GM21447 (cell line): Measurements from ENCODE around the gene WIPF1.

Source experiments
- ATAC-seq: cut with Tn5 transposase; IDR thresholded peaks from one replicate; pipeline ENCODE4 v1.9.1; 2021; ENCODE audit not compliant: unreplicated experiment

Gene WIPF1

DNA sequence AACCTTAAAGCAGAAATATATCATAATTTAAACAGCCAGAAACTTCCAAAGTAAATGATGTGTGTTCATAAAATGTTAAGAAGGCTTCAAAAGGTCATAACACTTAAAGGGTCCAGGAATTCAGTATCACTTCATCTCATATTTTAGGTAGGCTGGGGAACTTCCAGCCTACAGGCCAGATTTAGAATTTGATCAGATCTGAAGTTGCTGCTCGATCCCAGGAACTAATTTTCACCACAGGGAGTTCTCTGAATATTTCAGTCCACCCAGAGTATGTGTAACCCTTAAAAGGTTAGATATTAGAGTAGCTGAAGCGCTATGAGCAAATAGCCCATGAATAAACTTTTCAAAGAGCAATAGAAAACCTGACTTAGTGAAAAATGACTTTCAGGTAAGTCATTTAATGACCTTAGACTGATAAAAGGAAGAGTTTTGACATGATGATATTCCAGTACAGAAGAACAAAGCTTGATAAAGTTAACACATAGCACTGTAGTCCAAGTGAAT, 1.7 kb downstream of the WIPF1 start:
- ATAC-seq: no peak

DNA sequence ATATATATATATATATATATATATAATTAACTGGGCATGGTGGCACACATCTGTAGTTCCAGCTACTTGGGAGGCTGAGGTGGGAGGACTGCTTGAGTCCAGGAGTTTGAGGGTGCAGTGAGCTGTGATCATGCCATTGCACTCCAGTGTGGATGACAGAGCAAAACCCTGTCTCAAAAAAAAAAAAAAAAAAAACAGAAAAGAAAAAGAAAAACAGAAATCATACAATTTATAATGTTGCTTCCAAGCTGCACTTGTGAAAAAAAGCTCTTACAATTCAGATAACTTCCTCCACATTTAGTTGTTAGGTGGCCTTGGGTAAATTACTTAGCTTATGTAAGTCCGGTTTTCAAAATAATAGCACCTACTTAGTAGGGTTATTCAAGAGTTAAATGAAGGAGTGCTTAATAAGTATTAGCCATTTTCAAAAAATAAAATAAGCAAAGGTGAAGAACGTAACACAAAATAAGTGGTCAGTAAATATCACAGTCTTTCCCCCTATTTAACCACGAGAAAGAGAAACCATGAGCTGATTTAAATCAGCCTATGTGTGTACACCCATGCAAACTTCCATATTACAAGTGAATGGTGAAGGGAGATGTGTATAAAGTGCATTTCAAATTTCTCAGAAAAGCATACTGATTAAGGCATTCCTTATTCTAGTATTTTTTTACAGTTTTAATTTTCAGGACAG, 2.3 kb downstream of the WIPF1 start:
- ATAC-seq: peak; percentile 20

DNA sequence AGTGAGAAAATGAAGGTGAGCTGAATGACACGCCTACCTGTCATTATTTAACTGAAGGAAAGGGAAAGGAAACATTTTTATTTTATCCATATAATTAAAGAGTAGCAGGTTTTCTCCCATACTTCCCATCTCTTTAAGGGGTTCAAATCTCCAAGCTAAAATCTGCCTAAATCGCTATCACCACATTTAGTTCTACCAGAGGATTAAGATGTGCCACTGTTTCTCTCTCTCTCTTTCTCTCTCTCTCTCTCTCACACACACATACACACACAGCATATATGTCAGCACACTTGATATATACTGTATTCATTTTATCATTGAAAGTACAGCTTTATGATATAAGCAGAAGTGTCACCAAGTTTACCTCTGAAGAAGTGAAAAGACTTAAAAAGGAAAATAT, 3.1 kb downstream of the WIPF1 start:
- no peak for ATAC-seq

DNA sequence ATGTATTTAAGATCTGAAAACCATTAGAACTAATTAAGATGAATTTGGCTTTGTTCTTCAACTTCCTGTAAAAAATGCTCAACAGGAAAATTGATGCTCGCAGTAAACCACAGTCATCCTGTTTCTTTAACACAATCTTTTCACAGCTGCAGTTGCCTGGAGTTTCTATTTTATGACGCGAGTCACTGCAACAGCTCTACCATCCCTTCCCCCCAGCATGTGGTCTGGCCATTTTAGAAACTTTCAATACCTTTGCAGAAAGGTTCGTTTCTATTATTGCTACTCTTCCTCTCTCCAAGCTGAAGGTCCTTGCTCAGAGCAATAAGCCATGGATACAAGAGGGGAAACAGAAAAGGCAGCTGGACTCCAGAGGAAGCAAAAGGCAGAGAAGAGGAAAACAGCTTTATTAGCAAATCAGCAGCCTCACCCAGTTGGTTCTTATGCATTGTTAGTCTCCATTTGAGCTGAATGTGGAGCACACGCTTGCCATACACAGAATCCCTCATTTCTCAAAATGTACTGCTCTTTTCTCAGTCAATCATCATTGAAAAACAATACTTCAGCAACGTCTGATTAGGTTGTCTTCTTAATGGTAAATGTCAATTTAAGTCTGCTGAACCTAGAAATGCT, 3.9 kb downstream of the WIPF1 start:
- ATAC-seq: peak; percentile 70

DNA sequence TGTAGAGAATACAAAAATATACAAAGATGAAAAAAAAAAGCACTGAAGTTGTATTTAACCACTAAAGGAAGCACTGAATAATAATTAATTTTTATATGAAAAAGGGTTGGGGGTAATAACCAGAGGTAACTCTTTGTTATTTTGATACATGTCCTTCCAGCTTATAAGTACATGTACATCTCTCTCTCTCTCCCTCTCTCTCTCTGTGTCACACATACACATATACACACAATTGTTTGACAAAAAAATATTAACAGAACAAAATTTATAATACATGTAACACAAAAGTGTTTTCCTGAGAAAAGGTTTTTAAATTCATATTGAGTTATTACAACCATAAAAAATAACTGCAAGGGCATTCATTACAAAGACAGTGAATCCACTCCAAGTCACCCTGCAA, 4.6 kb downstream of the WIPF1 start:
- no peak for ATAC-seq

DNA sequence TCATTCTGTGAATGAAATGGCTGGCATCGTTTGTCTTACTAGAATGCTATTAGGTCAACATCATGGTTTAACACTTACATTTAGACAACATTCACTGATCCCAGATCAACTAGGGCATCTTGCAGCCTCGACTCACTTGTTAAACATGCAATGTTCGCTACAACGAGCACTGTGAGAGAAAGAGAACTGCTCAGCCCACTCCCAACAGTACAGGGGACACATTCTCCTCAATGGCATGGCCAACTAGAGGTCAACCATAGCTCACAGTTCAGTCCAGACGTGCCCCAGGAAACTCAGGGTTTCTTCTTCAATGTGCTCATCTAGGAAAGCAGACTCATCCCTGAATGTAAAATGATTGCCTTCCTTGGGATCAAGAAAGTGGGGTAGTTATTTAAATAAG, 5.9 kb downstream of the WIPF1 start:
- ATAC-seq: no peak

DNA sequence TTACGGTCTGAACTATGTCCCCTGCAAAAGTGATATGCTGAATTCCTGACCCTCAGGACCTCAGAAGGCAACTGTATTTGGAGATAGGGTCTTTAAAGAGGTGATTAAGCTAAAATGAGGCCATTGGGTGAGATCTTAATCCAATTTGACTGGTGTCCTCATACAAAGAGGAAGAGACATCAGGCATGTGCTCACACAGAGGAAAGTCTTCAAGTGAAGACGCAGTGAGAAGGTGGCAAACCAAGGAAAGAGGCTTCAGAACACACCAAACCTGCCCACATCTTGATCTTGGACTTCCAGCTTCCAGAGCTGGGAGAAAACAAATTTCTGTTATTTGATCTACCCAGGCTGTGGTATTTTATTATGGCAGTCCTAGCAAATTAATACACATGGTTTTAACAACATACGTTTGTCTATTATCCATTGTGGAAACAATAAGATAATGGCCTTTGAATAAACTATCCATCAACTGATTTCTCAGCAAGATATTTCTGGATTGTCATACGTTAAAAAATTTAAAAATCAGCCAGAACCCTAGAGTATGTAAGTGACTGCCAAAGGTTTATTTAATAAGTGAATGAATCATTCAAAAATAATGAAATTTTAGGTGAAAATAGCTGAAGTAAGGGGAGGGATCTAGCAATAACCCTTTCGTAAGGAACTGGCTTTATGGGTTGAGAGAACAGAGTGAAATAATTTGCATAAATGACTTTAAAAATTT, 6.5 kb downstream of the WIPF1 start:
- no peak for ATAC-seq

DNA sequence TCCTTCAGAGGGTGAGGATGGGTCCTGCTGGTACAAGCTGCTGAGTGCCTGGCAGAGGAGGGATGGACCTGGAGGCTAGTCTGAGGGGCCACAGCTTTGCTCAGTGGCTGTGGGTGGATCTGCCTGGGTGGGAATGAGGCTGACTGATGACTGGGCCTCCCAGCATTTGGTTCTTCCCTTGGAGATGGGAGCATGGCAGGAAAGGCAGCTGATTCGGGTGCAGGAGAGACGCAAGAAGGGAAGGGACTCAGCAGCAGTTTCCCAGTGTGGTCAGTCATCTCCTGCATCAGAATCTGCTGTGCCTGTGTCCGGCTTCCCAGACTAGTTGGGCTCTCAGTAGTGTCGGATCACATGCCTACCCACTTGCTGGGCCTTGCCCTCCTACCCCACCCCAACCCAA, 7.3 kb downstream of the WIPF1 start:
- ATAC-seq: no peak

DNA sequence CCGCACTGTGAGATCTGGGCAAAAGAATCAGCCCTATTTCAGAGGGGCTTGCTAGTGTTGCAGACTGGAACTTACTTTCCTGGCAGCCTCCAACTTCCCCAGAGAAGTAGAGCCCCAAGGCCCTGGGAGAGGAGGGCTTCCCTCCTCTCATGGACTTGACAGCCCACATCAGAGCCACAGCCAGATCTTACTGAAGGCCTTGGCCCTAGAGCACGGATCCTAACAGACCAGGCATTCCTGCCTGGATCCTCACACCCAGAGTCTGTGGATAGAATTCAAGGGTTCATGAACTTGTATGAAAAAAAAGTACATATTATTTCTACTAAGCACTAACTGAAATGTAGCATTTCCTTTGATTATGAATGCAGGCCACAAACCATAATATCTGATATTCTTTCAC, 8.3 kb downstream of the WIPF1 start:
- ATAC-seq: no peak

- no peak for ATAC-seq
Measured at GRCh38 chr2:174588463-174588862, 9.1 kb downstream of the WIPF1 start.

- no peak for ATAC-seq
Measured at GRCh38 chr2:174587579-174587978, 10.0 kb downstream of the WIPF1 start.

- ATAC-seq: no peak
Measured at GRCh38 chr2:174586418-174587295, 10.9 kb downstream of the WIPF1 start.

- no peak for ATAC-seq
Measured at GRCh38 chr2:174585657-174586252, 11.8 kb downstream of the WIPF1 start.

GRCh38 chr2:174585146-174585545, 12.5 kb downstream of the WIPF1 start:
- ATAC-seq: no peak

DNA sequence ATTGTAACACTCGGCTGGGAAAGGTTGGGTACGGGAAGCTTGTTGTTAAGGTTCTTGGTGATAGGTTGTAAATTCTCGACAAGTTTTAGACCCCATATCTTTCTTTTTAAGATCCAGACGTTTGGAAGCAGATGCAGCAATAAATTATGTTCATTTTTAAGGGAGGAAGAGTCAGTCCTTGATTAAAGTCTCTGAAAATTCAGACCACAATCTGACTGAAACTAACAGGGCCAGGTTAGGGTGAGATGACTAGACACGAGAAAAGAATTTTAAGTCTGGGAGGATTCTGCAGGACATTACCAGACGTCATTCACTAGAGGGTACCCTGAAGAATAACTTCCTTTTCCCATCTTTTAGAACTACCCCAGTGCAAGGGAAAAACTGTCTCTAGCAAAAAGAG, 16.1 kb downstream of the WIPF1 start:
- peak; percentile 52 for ATAC-seq

DNA sequence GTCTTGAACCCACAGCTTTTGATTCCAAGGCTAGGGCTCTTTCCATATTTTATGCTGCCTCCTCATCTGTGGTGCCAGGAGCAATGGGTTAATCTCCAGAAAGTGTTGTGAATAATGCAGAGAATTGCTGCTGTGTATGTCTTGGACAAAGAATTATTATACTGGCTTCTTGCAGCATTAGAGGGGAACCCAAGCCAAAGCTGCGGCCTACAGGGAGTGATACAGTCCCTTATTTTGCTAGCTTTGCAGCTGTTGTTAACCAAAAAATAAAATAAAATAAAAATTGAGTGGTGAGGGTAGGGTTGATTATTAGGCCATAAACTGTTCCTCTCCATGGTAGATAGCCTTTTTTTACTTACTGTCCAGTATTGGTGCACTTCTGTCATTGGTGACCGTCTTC, 16.7 kb downstream of the WIPF1 start:
- ATAC-seq: no peak

- no peak for ATAC-seq
Measured at GRCh38 chr2:174577967-174578589, 19.5 kb downstream of the WIPF1 start.

GRCh38 chr2:174575124-174575776, 22.4 kb downstream of the WIPF1 start:
- ATAC-seq: no peak

DNA sequence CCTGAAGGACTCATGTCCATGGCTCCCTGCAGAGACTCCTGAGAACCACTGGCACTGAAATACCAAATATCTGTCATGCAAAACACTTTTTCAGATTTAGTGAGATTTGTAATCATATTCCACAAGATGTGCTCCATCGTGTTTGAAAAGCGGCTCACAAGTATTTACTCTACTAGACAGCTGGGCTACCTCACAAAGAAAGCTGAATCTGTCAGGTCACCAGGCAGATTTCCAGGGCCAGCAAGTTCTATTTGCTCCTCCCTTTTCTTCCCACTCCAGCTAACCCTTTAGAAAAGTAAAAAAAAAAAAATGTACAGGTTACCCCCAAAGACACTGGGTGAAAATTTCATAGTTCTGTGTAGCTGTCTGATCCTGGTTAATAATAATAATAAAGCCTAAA, 22.9 kb downstream of the WIPF1 start:
- no peak for ATAC-seq

DNA sequence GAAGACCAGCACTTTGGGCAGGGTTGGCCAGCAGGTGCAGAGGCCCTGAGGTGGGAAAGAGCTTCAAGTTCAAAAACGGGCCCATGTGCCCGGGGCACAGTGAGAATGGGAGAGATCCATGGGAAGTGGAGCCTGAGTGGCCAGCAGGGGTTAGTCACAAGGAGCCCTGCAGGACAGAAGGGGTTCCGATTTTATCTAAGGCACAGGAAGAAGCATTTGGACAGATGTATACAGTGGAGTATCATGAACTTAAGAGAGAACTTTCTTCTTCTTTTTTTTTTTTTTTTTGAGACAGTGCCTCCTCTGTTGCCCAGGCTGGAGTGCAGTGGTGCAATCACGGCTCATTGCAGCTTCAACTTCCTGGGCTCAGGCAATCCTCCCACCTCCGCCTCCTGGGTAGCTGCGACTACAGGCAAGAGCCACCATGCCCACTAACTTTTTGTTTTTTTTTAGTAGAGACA, 24.0 kb downstream of the WIPF1 start:
- ATAC-seq: no peak
